AG04450 (cell line): ENCODE measurements around the gene BRIP1. TPM values are rescaled to one million over a fixed set of nuclear protein-coding genes. Genes with fewer than 3 reads are reported as not detected.

ENCODE experiments used
- CTCF ChIA-PET: fragments of 300-600, 350-600 bp; formaldehyde crosslinking; extraction: SDS; loops from one replicate; lab custom pipeline; 2022; ENCODE audit warnings: antibody characterized with exemption, inconsistent platforms; lab: Charles Lee
- POLR2A ChIA-PET: fragments of 350-600 bp; formaldehyde crosslinking; extraction: SDS; loops from one replicate; lab custom pipeline; 2021; ENCODE audit warnings: antibody characterized with exemption, inconsistent platforms; lab: Yijun Ruan, JAX
- DNase-seq: peaks from one replicate; pipeline ENCODE4 v3.0.0-alpha.2; 2011; ENCODE audit warnings: low read depth, low spot score
- H3K27ac ChIP-seq: one replicate; pipeline ENCODE4 v1.5.1; 2012; ENCODE audit warnings: low read depth, low read length, control low read depth
- H3K27me3 ChIP-seq: one replicate; pipeline ENCODE4 v1.6.0; 2012; ENCODE audit warnings: low read length; ENCODE audit not compliant: control insufficient read depth, insufficient read depth
- H3K4me3 ChIP-seq: 2 replicates; pipeline ENCODE4 v1.5.1; 2011; ENCODE audit warnings: mild to moderate bottlenecking, low read depth, low read length, control low read depth
- H3K9me3 ChIP-seq: 2 replicates; pipeline ENCODE4 v1.5.1; 2012; ENCODE audit warnings: low read length; ENCODE audit not compliant: control insufficient read depth, insufficient read depth
- polyA plus RNA-seq: library from polyadenylated mRNA; depleted of rRNA; stranded (reverse); fragments of >200 nt; gene quantifications from 2 replicates; pipeline ENCODE4 v1.2.3, GENCODE V29; 2011; rRNA removed
- small RNA-seq: library from RNA; depleted of rRNA; stranded (forward); fragments of <200 nt; gene quantifications from one replicate; pipeline ENCODE3, GENCODE V24; 2012; ENCODE audit warnings: low read depth; ENCODE audit not compliant: insufficient read length
- TF ChIP-seq, protein P1 (sequence below): IDR thresholded peaks from 2 replicates; pipeline ENCODE4 v1.5.1; 2011; ENCODE audit warnings: low read depth, low read length, control low read depth, inconsistent platforms

Gene BRIP1
- polyA plus RNA-seq, 1 experiment, result 5.0 TPM

DNA sequence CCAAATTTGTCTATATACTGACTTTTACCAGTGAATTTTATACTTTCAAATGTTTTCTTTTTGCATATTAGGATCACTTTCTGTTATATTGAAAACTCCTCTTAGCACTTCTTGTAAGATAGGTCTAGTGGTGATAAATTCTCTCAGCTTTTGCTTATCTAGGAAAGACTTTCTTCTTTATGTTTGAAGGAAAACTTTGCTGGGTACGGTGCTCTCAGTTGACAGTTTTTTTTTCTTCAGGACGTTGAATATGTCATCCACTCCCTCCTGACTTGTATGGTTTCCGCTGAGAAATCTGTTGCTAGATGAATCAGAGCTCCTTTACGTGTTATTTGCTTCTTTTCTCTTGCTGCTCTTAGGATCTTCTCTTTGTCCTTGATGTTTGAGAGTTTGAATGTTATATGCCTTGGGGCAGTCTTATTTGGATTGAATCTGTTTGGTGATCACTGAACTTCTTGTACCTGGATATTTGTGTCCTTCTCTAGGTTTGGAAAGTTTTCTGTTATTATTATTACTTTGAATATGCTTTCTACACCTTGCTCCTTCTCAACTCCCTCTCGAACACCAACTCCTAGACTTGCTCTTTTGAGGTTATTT is 228.3 kb downstream of the BRIP1 start:
- TF ChIP-seq, protein P1, sequence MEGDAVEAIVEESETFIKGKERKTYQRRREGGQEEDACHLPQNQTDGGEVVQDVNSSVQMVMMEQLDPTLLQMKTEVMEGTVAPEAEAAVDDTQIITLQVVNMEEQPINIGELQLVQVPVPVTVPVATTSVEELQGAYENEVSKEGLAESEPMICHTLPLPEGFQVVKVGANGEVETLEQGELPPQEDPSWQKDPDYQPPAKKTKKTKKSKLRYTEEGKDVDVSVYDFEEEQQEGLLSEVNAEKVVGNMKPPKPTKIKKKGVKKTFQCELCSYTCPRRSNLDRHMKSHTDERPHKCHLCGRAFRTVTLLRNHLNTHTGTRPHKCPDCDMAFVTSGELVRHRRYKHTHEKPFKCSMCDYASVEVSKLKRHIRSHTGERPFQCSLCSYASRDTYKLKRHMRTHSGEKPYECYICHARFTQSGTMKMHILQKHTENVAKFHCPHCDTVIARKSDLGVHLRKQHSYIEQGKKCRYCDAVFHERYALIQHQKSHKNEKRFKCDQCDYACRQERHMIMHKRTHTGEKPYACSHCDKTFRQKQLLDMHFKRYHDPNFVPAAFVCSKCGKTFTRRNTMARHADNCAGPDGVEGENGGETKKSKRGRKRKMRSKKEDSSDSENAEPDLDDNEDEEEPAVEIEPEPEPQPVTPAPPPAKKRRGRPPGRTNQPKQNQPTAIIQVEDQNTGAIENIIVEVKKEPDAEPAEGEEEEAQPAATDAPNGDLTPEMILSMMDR, result no peak
- ChIA-PET POLR2A (interaction anchor here (0.6 kb wide), 1 partner anchor 957 kb away, joined by 3 read pairs; the partner anchor contains the start of gene BCAS3), CTCF (interaction anchor here (0.5 to 7.2 kb wide), 20 partner anchors 10 to 227 kb away, joined by 3 to 188 read pairs (median 4); no protein-coding TSS in a partner anchor)
- Histone ChIP-seq H3K27ac (no peak overlapping the region), H3K4me3 (no peak overlapping the region), H3K9me3 (no peaks in the 10 kb centered on the region), H3K27me3 (no peaks in the 10 kb centered on the region)
- no peak for DNase-seq

DNA sequence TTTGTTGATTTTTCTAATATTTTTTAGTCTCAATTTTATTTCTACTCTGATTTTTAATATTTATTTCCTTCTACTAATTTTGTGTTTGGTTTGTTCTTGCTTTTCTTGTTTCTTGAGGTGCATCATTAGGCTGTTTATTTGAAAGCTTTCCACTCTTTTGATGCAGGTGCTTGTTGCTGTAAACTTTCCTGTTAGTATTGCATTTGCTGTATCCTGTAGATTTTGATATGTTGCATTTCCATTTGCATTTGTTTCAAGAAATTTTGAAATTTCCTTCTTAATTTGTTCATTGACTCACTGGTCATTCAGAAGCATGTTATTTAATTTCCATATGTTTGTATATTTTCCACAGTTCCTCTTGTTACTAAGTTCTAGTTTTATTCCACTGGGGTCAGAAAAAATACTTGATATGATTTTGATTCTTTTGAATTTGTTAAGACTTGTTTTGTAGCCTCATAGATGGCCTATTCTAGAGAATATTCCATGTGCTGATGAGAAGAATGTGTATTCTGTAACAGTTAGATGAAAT is 229.3 kb downstream of the BRIP1 start:
- TF ChIP-seq, protein P1, result no peak
- DNase-seq, result no peak
- CTCF ChIA-PET, result interaction anchor here (1.5 to 7.2 kb wide), 5 partner anchors 15 to 205 kb away, joined by 4 to 188 read pairs (median 23); no protein-coding TSS in a partner anchor
- POLR2A ChIA-PET, result no interaction called here
- Histone ChIP-seq H3K9me3 (no peaks in the 10 kb centered on the region), H3K27ac (no peak overlapping the region), H3K4me3 (no peak overlapping the region), H3K27me3 (no peaks in the 10 kb centered on the region)

DNA sequence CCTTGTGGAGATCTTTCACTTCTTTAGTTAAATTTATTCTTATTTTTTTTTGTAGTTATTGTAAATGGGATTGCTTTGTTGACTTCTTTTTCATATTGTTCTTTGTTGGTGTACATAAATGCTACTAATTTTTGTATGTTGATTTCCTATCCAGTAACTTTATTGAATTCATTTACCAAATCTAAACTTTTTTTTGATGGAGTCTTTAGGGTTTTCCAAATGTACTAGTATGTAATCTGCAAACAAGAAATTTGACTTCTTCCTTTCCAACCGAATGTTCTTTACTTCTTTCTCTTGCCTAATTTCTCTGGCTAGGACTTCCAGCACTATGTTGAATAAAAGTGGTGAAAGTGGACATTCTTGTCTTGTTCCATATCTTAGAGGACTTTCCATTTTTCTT is 230.5 kb downstream of the BRIP1 start:
- no peak for DNase-seq
- CTCF ChIA-PET, result interaction anchor here (7.2 kb wide), 1 partner anchor 204 kb away, joined by 188 read pairs; no protein-coding TSS in a partner anchor
- POLR2A ChIA-PET, result no interaction called here

DNA sequence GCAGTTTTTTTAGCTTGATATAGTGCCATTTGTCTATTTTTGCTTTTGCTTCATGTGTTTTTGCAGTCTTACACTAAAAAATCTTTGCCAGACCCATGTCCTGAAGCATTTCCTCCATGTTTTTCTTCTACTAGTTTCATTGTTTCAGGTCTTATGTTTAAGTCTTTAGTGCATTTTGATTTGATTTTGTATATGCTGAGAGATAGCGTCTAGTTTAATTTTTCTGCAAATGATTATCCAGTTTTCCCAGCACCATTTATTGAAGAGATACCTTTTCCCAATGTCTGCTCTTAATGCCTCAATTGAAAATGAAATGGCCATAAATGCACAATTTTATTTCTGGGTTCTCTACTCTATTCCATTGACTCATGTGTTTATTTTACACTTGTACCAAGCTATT is 231.5 kb downstream of the BRIP1 start:
- H3K27ac ChIP-seq, result no peak overlapping the region
- no peak overlapping the region for H3K4me3 ChIP-seq
- DNase-seq, result no peak
- ChIA-PET CTCF (interaction anchor here (4.1 kb wide), 1 partner anchor 205 kb away, joined by 25 read pairs; no protein-coding TSS in a partner anchor), POLR2A (no interaction called here)
- H3K27me3 ChIP-seq, result no peaks in the 10 kb centered on the region
- TF ChIP-seq, protein P1, result no peak
- no peaks in the 10 kb centered on the region for H3K9me3 ChIP-seq

More for the DNA sequence above, 230.5 kb downstream of the BRIP1 start:
- H3K27me3 ChIP-seq, result no peaks in the 10 kb centered on the region
- no peak overlapping the region for H3K4me3 ChIP-seq
- TF ChIP-seq, protein P1, result no peak
- H3K27ac ChIP-seq, result no peak overlapping the region
- H3K9me3 ChIP-seq, result no peaks in the 10 kb centered on the region

Small RNA genes within 50 kb of the gene (small RNA-seq; reads per million reads assigned to genes)
- gene RF00019, result not detected

Other genes starting within 250 kb of the BRIP1 start
- 7.6 and 10.4 TPM in 2 replicates for gene INTS2, start 64.5 kb upstream of the BRIP1 start, polyA plus RNA-seq
- 27.9 and 35.2 TPM in 2 replicates for gene MED13, start 201.8 kb upstream of the BRIP1 start, polyA plus RNA-seq